ENCODE results near the gene SIK3.
"Not testable (repeated sequence)": the region's sequence is repeated elsewhere in the genome, so short reads cannot be mapped to it uniquely, and the experiment has no call there.

The SIK3 gene

GRCh38 chr11:117026593-117027330, 71.5 kb downstream of the SIK3 start:
- no peak for TF ChIP-seq CTCF (IDR thresholded peaks at IDR 0.05; ENCODE audit: insufficient read depth, low read length, poor library complexity, severe bottlenecking)
- Histone ChIP-seq H3K36me3 (ENCODE audit: control insufficient read depth, insufficient read depth, low read length) (no peaks in the 10 kb centered on the region), H3K4me3 (replicated peaks; ENCODE audit: low read depth, low read length) (no peak overlapping the region), H3K27me3 (replicated peaks; ENCODE audit: control insufficient read depth, insufficient read depth, low read length) (no peaks in the 10 kb centered on the region)
- DNase-seq (ENCODE audit: extremely low read depth, insufficient read length) = no peak

GRCh38 chr11:117023707-117024106, 74.5 kb downstream of the SIK3 start:
- not testable (repeated sequence) for H3K27me3 ChIP-seq (replicated peaks; ENCODE audit: control insufficient read depth, insufficient read depth, low read length); H3K36me3 ChIP-seq (ENCODE audit: control insufficient read depth, insufficient read depth, low read length); DNase-seq (ENCODE audit: extremely low read depth, insufficient read length); H3K4me3 ChIP-seq (replicated peaks; ENCODE audit: low read depth, low read length)

DNA sequence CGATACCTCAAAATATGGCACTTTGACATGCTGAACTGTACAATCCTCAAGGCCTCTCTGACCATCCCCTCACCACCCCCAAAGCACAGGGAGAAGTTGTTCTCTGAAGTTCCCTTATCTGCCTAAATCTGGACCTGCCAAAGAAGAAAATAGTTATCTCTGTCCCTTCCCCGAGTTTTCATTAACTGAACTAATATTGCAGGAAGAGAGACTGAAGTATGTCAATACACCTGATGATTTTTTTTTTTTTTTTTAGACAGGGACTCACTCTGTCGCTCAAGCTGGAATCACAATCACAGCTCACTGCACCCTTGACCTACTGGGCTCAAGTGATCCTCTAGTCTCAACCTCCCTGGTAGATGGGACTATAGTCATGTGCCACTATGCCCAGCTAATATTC, 75.0 kb downstream of the SIK3 start:
- no peak for TF ChIP-seq CTCF (IDR thresholded peaks at IDR 0.05; ENCODE audit: insufficient read depth, low read length, poor library complexity, severe bottlenecking)

GRCh38 chr11:117022526-117022925, 75.7 kb downstream of the SIK3 start:
- no peaks in the 10 kb centered on the region for H3K36me3 ChIP-seq (ENCODE audit: control insufficient read depth, insufficient read depth, low read length)
- no peak overlapping the region for H3K4me3 ChIP-seq (replicated peaks; ENCODE audit: low read depth, low read length)
- no peak for TF ChIP-seq CTCF (IDR thresholded peaks at IDR 0.05; ENCODE audit: insufficient read depth, low read length, poor library complexity, severe bottlenecking)
- DNase-seq (ENCODE audit: extremely low read depth, insufficient read length) = peak; percentile 56
- no peaks in the 10 kb centered on the region for H3K27me3 ChIP-seq (replicated peaks; ENCODE audit: control insufficient read depth, insufficient read depth, low read length)

More for the DNA sequence above, 75.0 kb downstream of the SIK3 start:
- Histone ChIP-seq H3K27me3 (replicated peaks; ENCODE audit: control insufficient read depth, insufficient read depth, low read length) (no peaks in the 10 kb centered on the region), H3K36me3 (ENCODE audit: control insufficient read depth, insufficient read depth, low read length) (no peaks in the 10 kb centered on the region), H3K4me3 (replicated peaks; ENCODE audit: low read depth, low read length) (no peak overlapping the region)
- DNase-seq (ENCODE audit: extremely low read depth, insufficient read length) = no peak

- no peak for DNase-seq (ENCODE audit: extremely low read depth, insufficient read length)
- Histone ChIP-seq H3K4me3 (replicated peaks; ENCODE audit: low read depth, low read length) (no peak overlapping the region), H3K36me3 (ENCODE audit: control insufficient read depth, insufficient read depth, low read length) (no peaks in the 10 kb centered on the region), H3K27me3 (replicated peaks; ENCODE audit: control insufficient read depth, insufficient read depth, low read length) (no peaks in the 10 kb centered on the region)
- TF ChIP-seq CTCF (IDR thresholded peaks at IDR 0.05; ENCODE audit: insufficient read depth, low read length, poor library complexity, severe bottlenecking) = no peak
Observed at GRCh38 chr11:117020869-117021564, 77.2 kb downstream of the SIK3 start.

DNA sequence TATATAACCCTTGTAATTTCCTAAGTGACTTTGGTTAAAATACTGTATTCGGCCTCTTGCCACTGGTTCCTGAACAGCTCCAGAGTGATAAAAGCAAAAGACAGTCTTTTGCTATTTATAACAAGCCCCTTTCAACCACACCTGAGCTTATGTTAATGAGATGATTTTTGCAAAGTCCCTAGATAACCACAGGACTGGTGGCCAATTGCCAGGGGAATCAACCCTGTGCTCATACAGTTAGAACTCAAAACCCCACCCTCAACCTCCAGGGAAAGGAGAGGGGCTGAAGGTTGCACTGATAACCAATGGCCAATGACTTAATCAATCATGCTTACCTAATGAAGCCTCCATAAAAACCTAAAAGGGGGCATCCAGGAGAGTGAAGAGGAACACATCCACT, 77.9 kb downstream of the SIK3 start:
- Histone ChIP-seq H3K36me3 (ENCODE audit: control insufficient read depth, insufficient read depth, low read length) (no peaks in the 10 kb centered on the region), H3K27me3 (replicated peaks; ENCODE audit: control insufficient read depth, insufficient read depth, low read length) (no peaks in the 10 kb centered on the region), H3K4me3 (replicated peaks; ENCODE audit: low read depth, low read length) (no peak overlapping the region)
- no peak for DNase-seq (ENCODE audit: extremely low read depth, insufficient read length)
- TF ChIP-seq CTCF (IDR thresholded peaks at IDR 0.05; ENCODE audit: insufficient read depth, low read length, poor library complexity, severe bottlenecking) = no peak
